Measurements from ENCODE around the gene CENPB. TPM values are rescaled to one million over a fixed set of nuclear protein-coding genes. Genes with fewer than 3 reads are reported as not detected.

The CENPB gene
- total RNA-seq, 2 donors from 2014 or later = 43.0 to 50.7 TPM

DNA sequence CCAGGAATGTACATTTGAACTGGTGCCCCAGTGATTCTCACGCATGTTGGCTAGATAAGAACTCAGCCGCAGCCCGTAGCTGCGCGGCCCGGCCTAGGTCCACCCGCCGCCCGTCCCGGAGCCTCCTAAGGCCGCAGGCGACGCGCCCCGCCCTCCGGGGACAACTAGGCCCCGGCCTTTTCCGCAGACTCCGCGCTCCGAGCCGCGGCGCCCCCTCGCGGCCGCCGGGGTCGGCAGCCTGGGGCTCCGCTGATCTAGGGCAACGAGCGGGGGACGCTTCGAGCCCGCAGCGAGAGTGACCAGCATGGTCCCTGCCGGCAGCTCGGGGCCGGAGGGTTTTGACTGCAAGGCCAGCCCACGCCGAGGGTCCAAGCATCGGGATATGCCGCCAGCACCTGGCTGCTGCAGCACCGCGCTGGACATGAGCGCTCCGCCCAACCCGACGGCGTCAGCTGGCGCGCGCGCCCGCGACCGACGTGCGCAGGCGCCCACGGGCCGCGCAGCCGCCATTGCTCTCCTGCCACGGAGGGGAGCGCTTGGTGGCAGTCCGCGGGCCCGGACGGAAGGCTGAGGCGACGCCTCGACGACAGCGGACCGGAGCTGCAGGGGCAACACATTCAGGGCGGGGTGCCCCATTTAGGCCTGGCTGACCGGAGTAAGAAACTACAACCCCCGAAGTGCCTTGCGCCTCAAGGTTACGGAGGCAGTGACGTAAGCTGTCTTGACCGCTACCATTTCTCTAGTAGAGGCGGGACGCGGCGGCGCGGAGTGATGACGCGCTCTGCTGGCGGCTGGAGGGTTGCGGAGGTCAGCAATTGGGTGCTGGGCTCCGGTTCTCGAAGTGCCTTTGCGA is 33.7 kb upstream of the CENPB start, which contains the start of gene AP5S1:
TSS of gene AP5S1 (plus strand) at position 500 of the 853 bp plus-strand sequence. CDS start 1,571 bp downstream, outside the sequence.
- Histone ChIP-seq H3K27ac (ENCODE audit: low read depth, low read length) (peak within 1 kb of the TSS; percentile 97), H3K4me1 (ENCODE audit: control insufficient read depth, insufficient read depth, low read length) (peaks cover 4% of the 10 kb centered on the region), H3K9me3 (ENCODE audit: control insufficient read depth, low read length) (no peaks in the 10 kb centered on the region), H3K4me3 (ENCODE audit: low read length) (peak within 1 kb of the TSS; percentile 91), H3K9ac (ENCODE audit: extremely low read depth, low read length, poor library complexity, severe bottlenecking) (peak within 1 kb of the TSS; percentile 97), H3K36me3 (ENCODE audit: control insufficient read depth, insufficient read depth, low read length) (peaks cover 11% of the 10 kb centered on the region), H3K27me3 (ENCODE audit: control insufficient read depth, insufficient read depth, low read length, poor library complexity, severe bottlenecking) (no peaks in the 10 kb centered on the region)
- peak within 1 kb of the TSS; percentile 78 for H3K4me3 Mint-ChIP-seq
- H3K27ac Mint-ChIP-seq = peak within 1 kb of the TSS; percentile 94
- H3K9me3 Mint-ChIP-seq = no peaks in the 10 kb centered on the region
- WGBS, 2 experiments (ENCODE audit: insufficient coverage in 1 of 2, insufficient read length in 1 of 2) = 0 to 1% methylated on average over 44 to 96 of the region's 96 CpGs
- H3K36me3 Mint-ChIP-seq (ENCODE audit: low read depth) = peaks cover 4% of the 10 kb centered on the region
- H3K4me1 Mint-ChIP-seq = peaks cover 2% of the 10 kb centered on the region
- TF ChIP-seq, protein P1, sequence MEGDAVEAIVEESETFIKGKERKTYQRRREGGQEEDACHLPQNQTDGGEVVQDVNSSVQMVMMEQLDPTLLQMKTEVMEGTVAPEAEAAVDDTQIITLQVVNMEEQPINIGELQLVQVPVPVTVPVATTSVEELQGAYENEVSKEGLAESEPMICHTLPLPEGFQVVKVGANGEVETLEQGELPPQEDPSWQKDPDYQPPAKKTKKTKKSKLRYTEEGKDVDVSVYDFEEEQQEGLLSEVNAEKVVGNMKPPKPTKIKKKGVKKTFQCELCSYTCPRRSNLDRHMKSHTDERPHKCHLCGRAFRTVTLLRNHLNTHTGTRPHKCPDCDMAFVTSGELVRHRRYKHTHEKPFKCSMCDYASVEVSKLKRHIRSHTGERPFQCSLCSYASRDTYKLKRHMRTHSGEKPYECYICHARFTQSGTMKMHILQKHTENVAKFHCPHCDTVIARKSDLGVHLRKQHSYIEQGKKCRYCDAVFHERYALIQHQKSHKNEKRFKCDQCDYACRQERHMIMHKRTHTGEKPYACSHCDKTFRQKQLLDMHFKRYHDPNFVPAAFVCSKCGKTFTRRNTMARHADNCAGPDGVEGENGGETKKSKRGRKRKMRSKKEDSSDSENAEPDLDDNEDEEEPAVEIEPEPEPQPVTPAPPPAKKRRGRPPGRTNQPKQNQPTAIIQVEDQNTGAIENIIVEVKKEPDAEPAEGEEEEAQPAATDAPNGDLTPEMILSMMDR (conservative IDR thresholded peaks at IDR 0.05) = peak; percentile 99
- peaks cover 8% of the 10 kb centered on the region for H3K27me3 Mint-ChIP-seq (ENCODE audit: insufficient read depth)
- peak; percentile 99 for DNase-seq

- peak overlapping the region; percentile 97 for H3K9ac ChIP-seq (ENCODE audit: extremely low read depth, low read length, poor library complexity, severe bottlenecking)
- no peaks in the 10 kb centered on the region for H3K9me3 ChIP-seq (ENCODE audit: control insufficient read depth, low read length)
- H3K36me3 ChIP-seq (ENCODE audit: control insufficient read depth, insufficient read depth, low read length) = peaks cover 11% of the 10 kb centered on the region
- Mint-ChIP-seq H3K27ac (no peak overlapping the region), H3K4me1 (peaks cover 2% of the 10 kb centered on the region), H3K27me3 (ENCODE audit: insufficient read depth) (peaks cover 8% of the 10 kb centered on the region), H3K4me3 (peak overlapping the region; percentile 78), H3K9me3 (no peaks in the 10 kb centered on the region), H3K36me3 (ENCODE audit: low read depth) (peaks cover 4% of the 10 kb centered on the region)
- WGBS, 2 experiments (ENCODE audit: insufficient coverage in 1 of 2, insufficient read length in 1 of 2) = 83 to 86% methylated on average over 16 to 20 of the region's 20 CpGs
- DNase-seq = no peak
- H3K27me3 ChIP-seq (ENCODE audit: control insufficient read depth, insufficient read depth, low read length, poor library complexity, severe bottlenecking) = no peaks in the 10 kb centered on the region
- H3K4me3 ChIP-seq (ENCODE audit: low read length) = peak overlapping the region; percentile 91
- TF ChIP-seq, protein P1 (conservative IDR thresholded peaks at IDR 0.05) = no peak
- peak overlapping the region; percentile 97 for H3K27ac ChIP-seq (ENCODE audit: low read depth, low read length)
- H3K4me1 ChIP-seq (ENCODE audit: control insufficient read depth, insufficient read depth, low read length) = peaks cover 4% of the 10 kb centered on the region
These were observed 33.0 kb upstream of the CENPB start for GRCh38 chr20:3819411-3820047.

DNA sequence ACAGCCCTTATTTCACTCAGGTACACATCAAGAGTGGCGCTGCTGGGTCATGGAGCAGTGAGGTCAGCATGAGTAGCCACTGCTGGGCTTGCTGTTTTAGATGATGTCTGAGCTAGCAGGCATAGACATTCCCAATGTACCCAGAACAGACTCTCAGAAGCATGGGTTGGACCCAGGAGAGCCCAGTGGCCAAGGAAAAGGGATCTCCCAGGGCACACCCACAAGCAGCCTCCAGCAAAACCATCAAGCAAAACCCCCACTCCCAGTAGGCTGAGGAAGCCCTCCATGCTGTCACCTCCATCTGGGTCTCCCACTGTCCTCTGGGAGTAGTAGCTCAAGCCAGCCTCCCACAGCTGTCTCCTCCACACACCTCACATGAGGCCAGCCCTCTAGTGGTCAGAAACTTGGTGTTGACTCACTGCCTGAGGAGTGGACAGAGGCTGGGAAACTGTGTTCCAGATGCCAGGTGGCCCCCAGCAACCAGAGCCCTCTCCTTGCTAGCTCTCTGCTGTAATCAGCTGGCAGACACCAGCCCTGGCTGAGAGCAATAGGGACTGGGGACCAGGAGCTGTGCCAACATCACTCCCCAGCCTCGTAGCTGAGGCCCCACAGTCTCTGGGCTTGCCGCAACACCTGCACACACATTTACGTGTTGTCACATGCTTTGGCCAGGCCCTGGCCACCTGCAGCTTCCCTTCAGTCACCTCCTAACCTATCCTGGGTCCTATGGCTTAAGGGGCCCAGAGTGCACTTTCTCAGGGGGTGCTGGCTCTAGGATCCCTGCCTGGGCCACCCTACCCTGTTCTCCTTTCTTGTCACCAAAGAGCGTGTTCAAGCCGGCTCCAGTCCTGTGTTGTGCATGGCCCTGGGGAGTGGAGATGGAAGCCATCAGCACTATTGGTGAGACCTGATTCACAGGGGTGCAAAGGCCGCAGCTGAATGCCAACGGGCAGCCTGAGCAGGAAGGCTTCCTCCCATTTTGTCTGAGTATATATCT is 31.9 kb upstream of the CENPB start:
- peaks cover 2% of the 10 kb centered on the region for H3K4me1 Mint-ChIP-seq

More for the DNA sequence above, 31.9 kb upstream of the CENPB start:
- peak overlapping the region; percentile 78 for H3K4me3 Mint-ChIP-seq
- H3K36me3 ChIP-seq (ENCODE audit: control insufficient read depth, insufficient read depth, low read length) = peaks cover 11% of the 10 kb centered on the region
- TF ChIP-seq, protein P1 (conservative IDR thresholded peaks at IDR 0.05) = peak; percentile 83
- no peak overlapping the region for H3K9ac ChIP-seq (ENCODE audit: extremely low read depth, low read length, poor library complexity, severe bottlenecking)
- no peak overlapping the region for H3K27ac ChIP-seq (ENCODE audit: low read depth, low read length)
- H3K4me3 ChIP-seq (ENCODE audit: low read length) = no peak overlapping the region
- no peaks in the 10 kb centered on the region for H3K9me3 Mint-ChIP-seq
- H3K27me3 Mint-ChIP-seq (ENCODE audit: insufficient read depth) = peaks cover 8% of the 10 kb centered on the region
- H3K4me1 ChIP-seq (ENCODE audit: control insufficient read depth, insufficient read depth, low read length) = peaks cover 4% of the 10 kb centered on the region
- peak overlapping the region; percentile 13 for H3K27ac Mint-ChIP-seq
- WGBS, 2 experiments (ENCODE audit: insufficient coverage in 1 of 2, insufficient read length in 1 of 2) = 97% methylated on average over 7 to 8 of the region's 8 CpGs
- DNase-seq = peak; percentile 93
- peaks cover 4% of the 10 kb centered on the region for H3K36me3 Mint-ChIP-seq (ENCODE audit: low read depth)
- H3K9me3 ChIP-seq (ENCODE audit: control insufficient read depth, low read length) = no peaks in the 10 kb centered on the region
- no peaks in the 10 kb centered on the region for H3K27me3 ChIP-seq (ENCODE audit: control insufficient read depth, insufficient read depth, low read length, poor library complexity, severe bottlenecking)
